D721Med (cell line): Measurements from ENCODE around the gene ESRRA.

Experiments used
- DNase-seq: peaks from one replicate; pipeline ENCODE4 v3.0.0; 2011; ENCODE audit warnings: low spot score; ENCODE audit not compliant: insufficient read length
- FAIRE-seq: peaks from 2 replicates; lab custom pipeline; 2011; peaks lifted over from hg19 to GRCh38; lab: Jason Lieb, UNC
- CTCF ChIP-seq: IDR thresholded peaks from 2 replicates; pipeline ENCODE4 v1.5.1; 2012; ENCODE audit warnings: mild to moderate bottlenecking, control low read depth; ENCODE audit not compliant: insufficient read depth; ENCODE audit errors: missing control alignments

Gene ESRRA

GRCh38 chr11:64266339-64266738 lies 39.0 kb upstream of the ESRRA start:
- TF ChIP-seq CTCF, result no peak
- no peak for DNase-seq
- FAIRE-seq, result no peak

DNA sequence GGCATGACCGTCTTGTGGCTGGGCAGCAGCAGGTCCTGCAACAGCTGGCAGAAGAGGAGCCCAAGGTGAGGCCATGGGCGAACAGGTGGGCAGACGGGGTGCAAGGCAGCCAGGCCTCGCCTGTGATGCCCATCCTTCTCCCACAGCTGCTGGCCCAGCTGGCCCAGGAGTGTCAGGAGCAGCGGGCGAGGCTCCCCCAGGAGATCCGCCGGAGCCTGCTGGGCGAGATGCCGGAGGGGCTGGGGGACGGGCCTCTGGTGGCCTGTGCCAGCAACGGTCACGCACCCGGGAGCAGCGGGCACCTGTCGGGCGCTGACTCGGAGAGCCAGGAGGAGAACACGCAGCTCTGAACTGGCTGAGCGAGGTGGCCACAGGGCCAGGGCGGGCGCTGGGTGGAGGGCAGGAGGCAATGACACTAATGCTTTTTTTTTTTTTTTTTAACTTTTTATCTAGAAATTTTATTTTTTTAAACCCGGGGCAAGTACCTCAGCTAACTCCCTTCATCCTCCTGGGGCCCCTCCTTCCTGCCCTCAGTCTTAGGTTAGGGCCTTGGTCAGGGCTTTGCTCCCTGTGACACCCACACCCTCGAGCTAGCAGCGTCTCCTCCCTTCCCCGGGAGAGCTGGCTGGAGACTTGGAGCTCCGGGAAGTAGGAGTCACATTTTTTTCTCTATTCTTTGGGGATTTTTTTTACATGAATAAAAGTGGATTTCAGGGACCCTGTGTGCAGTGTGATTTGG lies 37.9 kb upstream of the ESRRA start:
- FAIRE-seq (no peak), DNase-seq (no peak)
- TF ChIP-seq CTCF, result no peak

GRCh38 chr11:64268025-64268892 lies 37.1 kb upstream of the ESRRA start:
- DNase-seq (no peak), FAIRE-seq (no peak)
- no peak for TF ChIP-seq CTCF

DNA sequence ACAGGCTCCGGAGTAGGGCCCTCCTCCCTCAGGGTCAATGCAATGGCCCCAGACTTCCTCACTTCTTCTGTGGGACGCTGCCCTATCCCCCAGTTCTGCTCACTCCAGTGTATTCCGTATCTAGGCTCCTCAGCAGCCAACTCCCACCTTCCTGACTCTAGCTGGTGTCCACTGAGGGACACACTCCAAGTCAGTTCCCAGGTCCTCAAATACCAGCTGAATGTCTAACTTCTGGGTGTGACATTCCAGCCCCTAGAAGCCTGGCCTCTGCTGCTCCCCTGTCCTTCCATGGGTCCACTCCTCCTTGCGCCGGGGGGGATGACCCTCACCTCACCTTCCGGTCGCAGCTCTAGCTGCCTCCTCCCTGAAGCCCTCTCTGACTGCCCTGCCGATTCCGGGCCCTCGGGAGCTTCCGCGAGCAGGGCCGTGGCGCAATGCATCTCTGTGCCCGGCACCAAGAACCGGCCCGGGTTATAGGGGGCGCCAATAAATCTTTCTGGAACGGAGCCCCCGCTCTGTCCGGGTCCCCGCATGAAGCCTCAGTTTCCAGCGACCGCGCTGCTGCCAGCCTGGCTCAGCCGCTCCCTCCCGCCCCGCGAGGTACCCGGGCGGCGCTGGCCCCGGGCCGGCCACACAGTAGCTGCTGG lies 36.3 kb upstream of the ESRRA start:
- DNase-seq, result no peak

GRCh38 chr11:64269540-64270220 lies 35.6 kb upstream of the ESRRA start:
- no peak for DNase-seq
- no peak for TF ChIP-seq CTCF
- FAIRE-seq, result no peak

More for the DNA sequence above, 36.3 kb upstream of the ESRRA start:
- TF ChIP-seq CTCF, result no peak
- no peak for FAIRE-seq

GRCh38 chr11:64275031-64275800 lies 30.1 kb upstream of the ESRRA start:
- no peak for TF ChIP-seq CTCF
- no peak for FAIRE-seq
- no peak for DNase-seq
